ENCODE measurements around the gene OXCT1. TPM values are rescaled to one million over a fixed set of nuclear protein-coding genes. Genes with fewer than 3 reads are reported as not detected.

OXCT1 gene
- total and polyA plus RNA-seq, 2 of the 8 experiments (the other 6 are each of a cell fraction or from before 2014, with no cell fraction given) = 10.1 to 28.2 TPM

DNA sequence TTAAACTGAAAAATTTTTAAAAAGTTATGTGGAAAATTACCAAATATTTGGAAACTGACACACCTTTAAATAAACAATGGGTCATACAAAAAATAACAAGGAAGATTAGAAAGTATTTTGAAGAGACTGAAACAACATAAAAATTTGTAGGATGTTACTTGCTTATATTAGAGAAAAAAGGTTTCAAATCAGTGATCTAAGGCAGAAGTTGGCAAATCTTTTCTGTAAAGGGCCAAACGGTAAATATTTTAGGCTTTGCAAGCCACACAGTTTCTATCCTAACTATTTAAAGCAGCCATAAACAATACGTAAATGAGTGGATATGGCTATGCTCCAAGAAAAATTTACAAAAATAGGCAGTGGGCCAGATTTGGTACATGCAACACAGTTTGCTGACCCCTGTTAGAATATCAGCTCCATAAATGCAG lies 81.3 kb downstream of the OXCT1 start:
- Histone ChIP-seq H3K9me3 (ENCODE audit: insufficient read depth in 2 of 2, low read depth in 1 of 2, low read length in 1 of 2) (no peaks in the 10 kb centered on the region), H3K18ac (ENCODE audit: extremely low read depth, low read length) (no peak overlapping the region), H2BK120ac (replicated peaks; ENCODE audit: low read depth, low read length) (no peak overlapping the region), H3K79me2 (ENCODE audit: control insufficient read depth in 1 of 2, insufficient read depth in 2 of 2, low read length in 2 of 2) (no peaks in the 10 kb centered on the region), H2AK5ac (ENCODE audit: low read depth, low read length) (no peak overlapping the region), H3K36me3 (ENCODE audit: control insufficient read depth in 2 of 4, insufficient read depth in 4 of 4, low read length in 3 of 4) (no peaks in the 10 kb centered on the region; a peak in 1 of 8 replicates), H3K56ac (replicated peaks; ENCODE audit: insufficient read length, low read depth, low read length) (no peak overlapping the region), H4K91ac (replicated peaks; ENCODE audit: insufficient read length, low read length) (no peak overlapping the region), H4K8ac (ENCODE audit: extremely low read depth, insufficient read depth, low read length) (no peak overlapping the region), H2BK15ac (ENCODE audit: low read length) (no peak overlapping the region), H3K9ac (replicated peaks in 1 of 4; ENCODE audit: extremely low read depth in 1 of 4, low read depth in 3 of 4, low read length in 3 of 4) (no peak overlapping the region), H3K4me3 (ENCODE audit: extremely low read depth in 1 of 4, insufficient read depth in 2 of 4, low read depth in 3 of 4, low read length in 4 of 4) (no peak overlapping the region), H3K79me1 (ENCODE audit: low read depth, low read length) (no peaks in the 10 kb centered on the region), H3K27ac (ENCODE audit: low read depth, low read length) (no peak overlapping the region), H3K4me1 (replicated peaks in 1 of 4; ENCODE audit: control insufficient read depth in 3 of 4, insufficient read depth in 4 of 4, low read length in 3 of 4) (no peaks in the 10 kb centered on the region), H2BK20ac (ENCODE audit: low read length) (no peak overlapping the region), H3K4me2 (ENCODE audit: insufficient read depth in 1 of 2, low read depth in 2 of 2, low read length in 2 of 2) (no peak overlapping the region), H2BK12ac (ENCODE audit: low read depth, low read length) (no peak overlapping the region), H3K23ac (ENCODE audit: insufficient read length) (no peak overlapping the region), H3K14ac (ENCODE audit: insufficient read length) (no peak overlapping the region), H3K27me3 (replicated peaks in 1 of 4; ENCODE audit: control insufficient read depth in 3 of 4, extremely low read depth in 1 of 4, insufficient read depth in 3 of 4, low read length in 3 of 4) (no peaks in the 10 kb centered on the region), H3K23me2 (ENCODE audit: low read depth, low read length) (no peaks in the 10 kb centered on the region), H4K5ac (ENCODE audit: insufficient read length, low read depth, low read length) (no peak overlapping the region), H2AFZ (ENCODE audit: low read length) (no peak overlapping the region), H4K20me1 (replicated peaks in 1 of 2; ENCODE audit: control insufficient read depth in 1 of 2, insufficient read depth in 2 of 2, low read length in 2 of 2) (no peaks in the 10 kb centered on the region), H2BK5ac (ENCODE audit: low read depth, low read length) (no peak overlapping the region), H3K4ac (replicated peaks; ENCODE audit: insufficient read length, low read depth, low read length) (no peak overlapping the region)
- TF ChIP-seq HDAC6 (IDR thresholded peaks at IDR 0.05; ENCODE audit: low read depth, low read length) = no peak
- TF ChIP-seq TAF1 (IDR thresholded peaks at IDR 0.05; ENCODE audit: low read depth, low read length) = no peak
- TF ChIP-seq SIN3A (conservative IDR thresholded peaks at IDR 0.05 in 1 of 2, IDR thresholded peaks at IDR 0.05 in 1 of 2; ENCODE audit: low read depth in 1 of 2, low read length in 2 of 2) = no peak
- DNase-seq (ENCODE audit: low read depth in 1 of 2, low spot score in 2 of 2) (no peak), FAIRE-seq (no peak)
- ChIA-PET CTCF (ENCODE audit: partially characterized antibody) (no interaction called here), POLR2A (ENCODE audit: partially characterized antibody) (no interaction called here)
- 100% methylated on average over 2 of the region's 2 CpGs; no CpG with 5 or more reads in 1 of the 2 experiments for WGBS, 2 experiments (ENCODE audit: extremely low coverage in 1 of 2, insufficient coverage in 1 of 2, insufficient read length in 1 of 2, insufficient replicate concordance in 2 of 2, low coverage in 1 of 2, low lambda C conversion rate in 2 of 2, missing lambda C conversion rate in 1 of 2)

Data from H1 (cell line).